GM12878 (cell line): ENCODE results near the gene DCDC2C. TPM values are rescaled to one million over a fixed set of nuclear protein-coding genes. Genes with fewer than 3 reads are reported as not detected.

Experiments
- ATAC-seq: fragments of 200-7000 bp; cut with Tn5 transposase; 3 replicates; pipeline ENCODE4 v1.9.1; 2020; ENCODE audit warnings: mild to moderate bottlenecking, moderate library complexity
- BruUV-seq: library from RNA; stranded (reverse); fragments of 400-500 nt; replicated peaks from 2 replicates; lab custom pipeline; 2021; lab: Mats Ljungman, UMichigan
- CTCF ChIA-PET: fragments of 300-600 bp; sonication (Branson Sonifier 250); formaldehyde crosslinking; extraction: SDS; loops from one replicate; lab custom pipeline; 2021; ENCODE audit warnings: inconsistent platforms; lab: Yijun Ruan, JAX
- POLR2A ChIA-PET: fragments of 350-600 bp; formaldehyde crosslinking; extraction: SDS; loops from one replicate; lab custom pipeline; 2021; ENCODE audit warnings: inconsistent platforms; lab: Charles Lee
- RAD21 ChIA-PET: fragments of 300-600 bp; sonication (Branson Sonifier 250); formaldehyde crosslinking; loops from one replicate; lab custom pipeline; 2023; ENCODE audit warnings: antibody characterized with exemption; ENCODE audit not compliant: unreplicated experiment; lab: Charles Lee
- SMC1A ChIA-PET: fragments of 300-600 bp; sonication (Branson Sonifier 250); formaldehyde crosslinking; loops from one replicate; lab custom pipeline; 2023; ENCODE audit not compliant: unreplicated experiment, uncharacterized antibody; lab: Charles Lee
- DNase-seq: peaks from one replicate; pipeline ENCODE4 v3.0.0-alpha.2; 2011; ENCODE audit warnings: low read depth, low spot score
- FAIRE-seq: peaks from 3 replicates; lab custom pipeline; 2011; peaks lifted over from hg19 to GRCh38; lab: Jason Lieb, UNC
- H2AFZ ChIP-seq: 2 replicates; pipeline ENCODE4 v1.6.0; 2011; ENCODE audit warnings: low read depth, low read length, control low read depth; ENCODE audit not compliant: control insufficient read depth
- H3K27ac ChIP-seq: 2 replicates; pipeline ENCODE4 v1.5.1; 2011; ENCODE audit warnings: control low read depth; ENCODE audit not compliant: control insufficient read depth, insufficient read depth
- H3K27me3 ChIP-seq, 2 experiments: replicated peaks in 1 of 2; 2 replicates each; pipeline versions ENCODE4 v1.6.0 to v1.6.1; 2011; ENCODE audit warnings: low read length in 1 of 2; ENCODE audit not compliant: control insufficient read depth in 2 of 2, insufficient read depth in 2 of 2
- H3K36me3 ChIP-seq, 2 experiments: 2 replicates each; pipeline ENCODE4 v1.5.1; 2011; ENCODE audit warnings: low read length in 1 of 2; ENCODE audit not compliant: control insufficient read depth in 2 of 2, insufficient read depth in 2 of 2
- H3K4me1 ChIP-seq: 2 replicates; pipeline ENCODE4 v1.6.1; 2011; ENCODE audit warnings: mild to moderate bottlenecking, low read length, moderate library complexity, mixed read lengths; ENCODE audit not compliant: control insufficient read depth, insufficient read depth
- H3K4me2 ChIP-seq: 2 replicates; pipeline ENCODE4 v1.6.0; 2011; ENCODE audit warnings: control low read depth; ENCODE audit not compliant: control insufficient read depth, insufficient read depth
- H3K4me3 ChIP-seq: fragments of 200-600 bp; sonication (generic); 2 replicates; pipeline ENCODE4 v1.5.1; 2016
- H3K79me2 ChIP-seq: 2 replicates; pipeline ENCODE4 v1.6.0; 2011; ENCODE audit warnings: low read length; ENCODE audit not compliant: control insufficient read depth, insufficient read depth
- H3K9ac ChIP-seq: 2 replicates; pipeline ENCODE4 v1.8.0; 2011; ENCODE audit warnings: low read length, control low read depth, mixed read lengths; ENCODE audit not compliant: control insufficient read depth, insufficient read depth
- H3K9me3 ChIP-seq: replicated peaks from 3 replicates; pipeline ENCODE4 v1.5.1; 2011; ENCODE audit warnings: mild to moderate bottlenecking, low read length; ENCODE audit not compliant: control insufficient read depth, insufficient read depth
- H4K20me1 ChIP-seq: 2 replicates; pipeline ENCODE4 v1.6.0; 2011; ENCODE audit not compliant: control insufficient read depth, insufficient read depth
- CBFB ChIP-seq: IDR thresholded peaks from 2 replicates; pipeline ENCODE4 v1.6.1; 2016; ENCODE audit warnings: antibody characterized with exemption, low read depth
- EGR1 ChIP-seq, 2 experiments: IDR thresholded peaks; 1 replicate in 1 of 2; 2 replicates in 1 of 2; pipeline ENCODE4 v1.6.1; 2011 to 2012; ENCODE audit warnings: low read depth in 2 of 2, low read length in 2 of 2, borderline replicate concordance in 1 of 2, mild to moderate bottlenecking in 1 of 2, moderate library complexity in 1 of 2
- FOXK2 ChIP-seq: fragments of 450-650 bp; IDR thresholded peaks from 2 replicates; pipeline ENCODE4 v1.6.1; 2017; ENCODE audit warnings: mild to moderate bottlenecking, moderate library complexity
- MEF2A ChIP-seq: IDR thresholded peaks from 2 replicates; pipeline ENCODE4 v1.6.1; 2011; ENCODE audit warnings: low read depth, mild to moderate bottlenecking, low read length, moderate library complexity; ENCODE audit not compliant: insufficient read depth
- NFYA ChIP-seq: IDR thresholded peaks from 2 replicates; pipeline ENCODE4 v1.6.1; 2011; ENCODE audit warnings: low read depth, mild to moderate bottlenecking, low read length, improper control_type of control experiment, borderline replicate concordance
- RAD21 ChIP-seq: IDR thresholded peaks from 2 replicates; pipeline ENCODE4 v1.6.1; 2011; ENCODE audit warnings: mild to moderate bottlenecking, low read depth, low read length, moderate library complexity; ENCODE audit not compliant: insufficient read depth
- SIN3A ChIP-seq: IDR thresholded peaks from 2 replicates; pipeline ENCODE4 v1.6.1; 2012; ENCODE audit warnings: low read depth, low read length, improper control_type of control experiment
- SMC3 ChIP-seq: IDR thresholded peaks from 2 replicates; pipeline ENCODE4 v1.6.1; 2011; ENCODE audit warnings: low read length, improper control_type of control experiment, borderline replicate concordance
- SREBF2 ChIP-seq: IDR thresholded peaks from 2 replicates; pipeline ENCODE4 v1.6.1; 2012; ENCODE audit warnings: mild to moderate bottlenecking, low read length
- USF1 ChIP-seq: IDR thresholded peaks from 2 replicates; pipeline ENCODE4 v1.6.1; 2011; ENCODE audit warnings: borderline replicate concordance, low read depth, mild to moderate bottlenecking, moderate library complexity, mixed read lengths, low read length; ENCODE audit not compliant: insufficient read depth; ENCODE audit errors: extremely low read length
- WGBS: methylation state at CpG from one replicate; pipeline ENCODE4 v1.1.6; 2016; ENCODE audit warnings: low lambda C conversion rate; ENCODE audit not compliant: insufficient replicate concordance, insufficient coverage; ENCODE audit errors: missing lambda C conversion rate; 5-methylcytosine and 5-hydroxymethylcytosine counted together
- in situ Hi-C: fragments of 300-500 bp; cut with MboI; formaldehyde crosslinking; loops from 9 replicates; pipeline ENCODE4 v1.14.3; 2018; ENCODE audit warnings: mixed read lengths
- intact Hi-C: fragments of 100-400 bp; cut with micrococcal nuclease; formaldehyde crosslinking; loops from one replicate; pipeline ENCODE4 v1.14.2; 2022; ENCODE audit not compliant: unreplicated experiment
- polyA plus RNA-seq, 11 experiments: library from polyadenylated mRNA; depleted of rRNA in 4 of 11; unstranded in 6 of 11; stranded (reverse) in 5 of 11; fragments of >200 nt; fragmentation: Nextera tagmentation in 4 of 11; fragmentation: Illumina TruSeq in 1 of 11; extraction: Ambion mirVana in 4 of 11; extraction: Trizol in 1 of 11; gene quantifications; 1 replicate in 1 of 11; 2 replicates in 10 of 11; pipeline versions ENCODE4 v1.2.1 to v1.2.3, GENCODE V29; 2011 to 2016; ENCODE audit warnings: inconsistent platforms in 2 of 11, missing spikeins in 2 of 11, low read depth in 1 of 11
- total RNA-seq, 4 experiments: library from RNA; depleted of rRNA in 3 of 4; stranded (reverse); fragments of >200 nt in 3 of 4; fragmentation: Illumina TruSeq in 1 of 4; extraction: Trizol in 1 of 4; gene quantifications; 2 replicates each; pipeline versions ENCODE4 v1.2.1 to v1.2.3, GENCODE V29; 2013 to 2021
- TF ChIP-seq, protein P1 (sequence below): fragments of 450-650 bp; IDR thresholded peaks from 2 replicates; pipeline ENCODE4 v1.6.1; 2017; ENCODE audit warnings: mild to moderate bottlenecking, low read depth, inconsistent platforms; ENCODE audit not compliant: poor library complexity, severe bottlenecking
- TF ChIP-seq, protein P2 (sequence below): fragments of 450-650 bp; IDR thresholded peaks from 2 replicates; pipeline ENCODE4 v1.6.1; 2016; ENCODE audit warnings: mild to moderate bottlenecking
- TF ChIP-seq, protein P3 (sequence below), 3 experiments: IDR thresholded peaks in 2 of 3; conservative IDR thresholded peaks in 1 of 3; 2 replicates each; pipeline ENCODE4 v1.5.1; 2011; ENCODE audit warnings: low read depth in 3 of 3, low read length in 3 of 3, mild to moderate bottlenecking in 3 of 3, control low read depth in 2 of 3, moderate library complexity in 2 of 3, inconsistent platforms in 1 of 3, mixed read lengths in 1 of 3; ENCODE audit not compliant: control insufficient read depth in 2 of 3, insufficient read depth in 1 of 3; ENCODE audit errors: extremely low read depth in 1 of 3

The DCDC2C gene
- total and polyA plus RNA-seq, 10 of the 15 experiments (the other 5 are each of a cell fraction or from before 2014, with no cell fraction given) = not detected

GRCh38 chr2:3780477-3781402 lies 77.4 kb downstream of the DCDC2C start:
- Histone ChIP-seq H3K9ac (no peak overlapping the region), H3K9me3 (no peaks in the 10 kb centered on the region), H3K36me3 (no peaks in the 10 kb centered on the region), H3K4me2 (no peak overlapping the region; the same call in 1 of the 2 replicates), H3K4me3 (no peak overlapping the region), H3K4me1 (no peaks in the 10 kb centered on the region), H4K20me1 (no peaks in the 10 kb centered on the region), H2AFZ (peak overlapping the region; percentile 85), H3K27ac (no peak overlapping the region), H3K79me2 (no peaks in the 10 kb centered on the region), H3K27me3 (peaks cover 0 to 2% of the 10 kb centered on the region in 2 experiments; a peak in 2 of 4 replicates)
- DNase-seq = peak; percentile 28
- intact Hi-C loops (loop anchor here (1.0 kb wide), 1 partner anchor 52 kb away; no protein-coding TSS in a partner anchor), in situ Hi-C loops (no loop called here)
- FAIRE-seq = peak; percentile 54
- ChIA-PET CTCF (interaction anchor here (0.6 to 4.1 kb wide), 13 partner anchors 8 to 1312 kb away, joined by 3 to 51 read pairs (median 3); no protein-coding TSS in a partner anchor), RAD21 (interaction anchor here (1.6 kb wide), 1 partner anchor 52 kb away, joined by 15 read pairs; no protein-coding TSS in a partner anchor), SMC1A (interaction anchor here (0.6 to 1.5 kb wide), 7 partner anchors 50 to 384 kb away, joined by 3 to 10 read pairs (median 4); no protein-coding TSS in a partner anchor), POLR2A (interaction anchor here (1.0 kb wide), 1 partner anchor 53 kb away, joined by 3 read pairs; no protein-coding TSS in a partner anchor)
- no TSS peak for BruUV-seq
- peak; percentile 100 for ATAC-seq
- 36% methylated on average over 23 of the region's 23 CpGs for WGBS
- TF ChIP-seq MEF2A = no peak
- no peak for TF ChIP-seq EGR1 (IDR thresholded peaks at IDR 0.05; ENCODE audit: borderline replicate concordance in 1 of 2, low read depth in 2 of 2, low read length in 2 of 2)
- no peak for TF ChIP-seq SREBF2
- TF ChIP-seq, protein P1, sequence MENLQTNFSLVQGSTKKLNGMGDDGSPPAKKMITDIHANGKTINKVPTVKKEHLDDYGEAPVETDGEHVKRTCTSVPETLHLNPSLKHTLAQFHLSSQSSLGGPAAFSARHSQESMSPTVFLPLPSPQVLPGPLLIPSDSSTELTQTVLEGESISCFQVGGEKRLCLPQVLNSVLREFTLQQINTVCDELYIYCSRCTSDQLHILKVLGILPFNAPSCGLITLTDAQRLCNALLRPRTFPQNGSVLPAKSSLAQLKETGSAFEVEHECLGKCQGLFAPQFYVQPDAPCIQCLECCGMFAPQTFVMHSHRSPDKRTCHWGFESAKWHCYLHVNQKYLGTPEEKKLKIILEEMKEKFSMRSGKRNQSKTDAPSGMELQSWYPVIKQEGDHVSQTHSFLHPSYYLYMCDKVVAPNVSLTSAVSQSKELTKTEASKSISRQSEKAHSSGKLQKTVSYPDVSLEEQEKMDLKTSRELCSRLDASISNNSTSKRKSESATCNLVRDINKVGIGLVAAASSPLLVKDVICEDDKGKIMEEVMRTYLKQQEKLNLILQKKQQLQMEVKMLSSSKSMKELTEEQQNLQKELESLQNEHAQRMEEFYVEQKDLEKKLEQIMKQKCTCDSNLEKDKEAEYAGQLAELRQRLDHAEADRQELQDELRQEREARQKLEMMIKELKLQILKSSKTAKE = no peak
- TF ChIP-seq RAD21 = peak; percentile 61
- peak; percentile 52; the same call in 1 of the 2 replicates for TF ChIP-seq SMC3
- TF ChIP-seq CBFB = no peak
- TF ChIP-seq, protein P2, sequence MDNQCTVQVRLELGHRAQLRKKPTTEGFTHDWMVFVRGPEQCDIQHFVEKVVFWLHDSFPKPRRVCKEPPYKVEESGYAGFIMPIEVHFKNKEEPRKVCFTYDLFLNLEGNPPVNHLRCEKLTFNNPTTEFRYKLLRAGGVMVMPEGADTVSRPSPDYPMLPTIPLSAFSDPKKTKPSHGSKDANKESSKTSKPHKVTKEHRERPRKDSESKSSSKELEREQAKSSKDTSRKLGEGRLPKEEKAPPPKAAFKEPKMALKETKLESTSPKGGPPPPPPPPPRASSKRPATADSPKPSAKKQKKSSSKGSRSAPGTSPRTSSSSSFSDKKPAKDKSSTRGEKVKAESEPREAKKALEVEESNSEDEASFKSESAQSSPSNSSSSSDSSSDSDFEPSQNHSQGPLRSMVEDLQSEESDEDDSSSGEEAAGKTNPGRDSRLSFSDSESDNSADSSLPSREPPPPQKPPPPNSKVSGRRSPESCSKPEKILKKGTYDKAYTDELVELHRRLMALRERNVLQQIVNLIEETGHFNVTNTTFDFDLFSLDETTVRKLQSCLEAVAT = no peak
- TF ChIP-seq, protein P3, sequence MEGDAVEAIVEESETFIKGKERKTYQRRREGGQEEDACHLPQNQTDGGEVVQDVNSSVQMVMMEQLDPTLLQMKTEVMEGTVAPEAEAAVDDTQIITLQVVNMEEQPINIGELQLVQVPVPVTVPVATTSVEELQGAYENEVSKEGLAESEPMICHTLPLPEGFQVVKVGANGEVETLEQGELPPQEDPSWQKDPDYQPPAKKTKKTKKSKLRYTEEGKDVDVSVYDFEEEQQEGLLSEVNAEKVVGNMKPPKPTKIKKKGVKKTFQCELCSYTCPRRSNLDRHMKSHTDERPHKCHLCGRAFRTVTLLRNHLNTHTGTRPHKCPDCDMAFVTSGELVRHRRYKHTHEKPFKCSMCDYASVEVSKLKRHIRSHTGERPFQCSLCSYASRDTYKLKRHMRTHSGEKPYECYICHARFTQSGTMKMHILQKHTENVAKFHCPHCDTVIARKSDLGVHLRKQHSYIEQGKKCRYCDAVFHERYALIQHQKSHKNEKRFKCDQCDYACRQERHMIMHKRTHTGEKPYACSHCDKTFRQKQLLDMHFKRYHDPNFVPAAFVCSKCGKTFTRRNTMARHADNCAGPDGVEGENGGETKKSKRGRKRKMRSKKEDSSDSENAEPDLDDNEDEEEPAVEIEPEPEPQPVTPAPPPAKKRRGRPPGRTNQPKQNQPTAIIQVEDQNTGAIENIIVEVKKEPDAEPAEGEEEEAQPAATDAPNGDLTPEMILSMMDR (IDR thresholded peaks at IDR 0.05 in 2 of 3, conservative IDR thresholded peaks at IDR 0.05 in 1 of 3; ENCODE audit: control insufficient read depth in 2 of 3, extremely low read depth in 1 of 3, insufficient read depth in 1 of 3, low read depth in 3 of 3, low read length in 3 of 3) = peak; percentile 75 to 82 (median 76)
- no peak for TF ChIP-seq SIN3A
- TF ChIP-seq NFYA = no peak
- no peak for TF ChIP-seq FOXK2
- no peak for TF ChIP-seq USF1
